Right forelimb (tissue), 1 donor: ENCODE results near the gene PABPN1L.

Experiments used
- DNase-seq: peaks from one replicate; pipeline ENCODE4 v3.0.0-alpha.2; 2018

PABPN1L gene

DNA sequence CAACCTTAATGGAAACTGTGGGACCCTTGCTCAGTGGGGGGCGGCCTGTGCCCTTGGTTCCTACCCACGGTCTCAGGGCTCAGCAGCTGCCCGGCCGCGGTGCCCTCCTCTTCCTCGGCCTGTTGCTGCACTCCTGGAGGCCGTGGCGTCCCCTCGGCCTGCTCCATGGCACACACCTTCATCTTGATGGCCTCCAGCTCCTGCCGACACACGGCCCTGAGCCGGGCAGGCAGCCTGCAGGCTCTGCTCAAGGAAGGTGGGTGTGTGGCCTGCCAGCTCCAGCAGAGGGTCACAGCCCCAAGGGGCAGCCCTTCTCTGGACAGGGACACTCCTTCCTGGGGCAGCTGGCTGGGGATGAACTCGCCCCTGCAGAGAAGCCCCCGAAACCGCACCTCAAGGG, 718 bp downstream of the PABPN1L start:
- no peak for DNase-seq

DNA sequence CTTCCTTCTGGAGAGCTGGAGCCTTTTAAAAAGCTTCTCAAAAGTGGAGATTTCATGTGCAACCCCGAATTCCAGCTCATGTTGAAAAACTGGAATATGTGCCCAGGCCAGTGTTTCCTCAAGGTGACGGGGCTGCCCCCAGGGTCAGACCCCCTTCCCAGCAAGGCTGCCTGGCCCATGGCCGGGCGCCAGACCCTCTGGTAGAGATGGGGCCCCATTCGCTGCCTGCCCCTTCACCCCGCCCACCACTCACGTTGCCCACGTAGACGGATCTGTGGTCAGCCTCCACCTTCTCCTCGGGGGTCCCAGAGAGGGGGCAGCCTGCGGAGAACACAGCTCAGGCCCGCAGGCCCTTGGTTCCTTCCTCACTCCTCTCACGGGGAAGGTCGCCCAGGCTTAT, 1.1 kb downstream of the PABPN1L start:
- no peak for DNase-seq

DNA sequence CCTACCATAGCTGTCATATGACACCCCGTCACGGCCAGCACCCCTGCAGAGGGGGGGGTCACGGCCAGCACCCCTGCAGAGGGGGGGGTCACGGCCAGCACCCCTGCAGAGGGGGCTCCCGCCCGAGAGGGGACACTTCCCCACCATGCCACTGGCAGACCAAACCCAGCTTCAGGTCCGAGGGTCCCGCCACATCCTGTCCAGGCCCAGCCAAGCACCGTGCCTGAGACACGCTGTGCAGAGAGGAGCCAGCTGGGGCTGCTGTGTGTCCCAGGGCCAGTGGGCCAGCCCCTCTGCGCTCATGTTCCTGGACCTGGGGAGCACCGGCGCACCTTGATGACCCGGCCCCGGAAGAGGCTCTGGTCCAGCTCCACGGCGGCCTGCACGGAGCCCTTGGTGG, 1.9 kb downstream of the PABPN1L start:
- no peak for DNase-seq

DNA sequence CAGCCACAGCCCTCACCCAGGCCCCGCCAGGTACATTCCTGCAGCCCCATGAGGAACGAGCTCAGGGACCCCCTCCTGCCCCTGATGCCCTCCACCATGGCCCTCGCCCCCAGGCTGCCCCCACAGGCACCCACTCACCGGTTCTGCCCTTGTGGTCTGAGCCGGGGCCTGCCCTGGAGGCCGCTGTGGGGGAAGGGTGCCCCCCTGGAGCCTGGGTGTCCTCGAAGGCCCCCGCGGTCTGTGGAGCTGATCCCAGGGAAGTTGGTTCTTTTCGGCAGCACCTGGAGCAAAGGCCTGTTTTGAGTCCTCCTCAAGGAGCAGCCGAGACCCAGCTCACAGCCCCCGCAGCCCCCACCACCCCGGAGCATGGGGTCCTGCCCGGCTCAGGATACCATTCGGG, 2.4 kb downstream of the PABPN1L start:
- DNase-seq, result no peak

DNA sequence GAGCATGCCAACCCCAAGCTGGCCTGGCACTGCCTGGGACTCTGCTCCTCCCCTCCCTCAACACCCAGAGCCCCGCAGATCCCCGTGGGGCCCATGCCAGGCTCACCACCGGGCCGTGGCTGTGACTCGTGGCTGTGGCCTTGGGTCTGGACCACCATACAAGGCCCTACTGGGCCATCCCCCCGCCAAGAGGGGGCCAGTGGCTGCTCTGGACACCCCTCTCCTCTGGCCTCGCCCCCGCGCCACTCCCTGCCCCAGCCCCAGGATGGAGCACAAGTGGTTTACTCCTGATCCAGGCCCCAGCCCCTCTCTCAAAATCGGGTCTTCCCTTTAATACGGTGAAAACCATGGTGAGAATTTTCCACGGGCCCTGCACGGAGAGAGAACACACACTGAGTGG, 3.0 kb downstream of the PABPN1L start:
- DNase-seq, result no peak

DNA sequence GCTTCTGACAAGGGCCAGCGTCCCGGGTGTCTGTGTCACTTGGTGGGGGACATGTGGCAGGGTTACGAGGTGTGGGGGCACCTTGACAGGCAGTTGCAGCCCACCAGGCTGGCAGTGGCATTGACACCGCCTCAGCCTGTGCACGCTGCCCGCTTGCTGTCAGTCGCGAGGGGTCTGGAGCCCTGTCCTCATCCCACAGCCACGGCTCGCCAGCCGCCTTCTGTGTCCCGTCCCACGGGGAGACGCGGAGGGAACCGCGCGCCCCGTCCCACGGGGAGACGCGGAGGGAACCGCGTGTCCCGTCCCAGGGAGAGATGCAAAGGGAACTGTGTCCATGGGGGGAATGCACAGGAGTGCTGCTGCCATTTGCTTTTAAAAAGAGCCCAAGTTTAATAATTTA, 3.5 kb downstream of the PABPN1L start:
- DNase-seq, result no peak

DNA sequence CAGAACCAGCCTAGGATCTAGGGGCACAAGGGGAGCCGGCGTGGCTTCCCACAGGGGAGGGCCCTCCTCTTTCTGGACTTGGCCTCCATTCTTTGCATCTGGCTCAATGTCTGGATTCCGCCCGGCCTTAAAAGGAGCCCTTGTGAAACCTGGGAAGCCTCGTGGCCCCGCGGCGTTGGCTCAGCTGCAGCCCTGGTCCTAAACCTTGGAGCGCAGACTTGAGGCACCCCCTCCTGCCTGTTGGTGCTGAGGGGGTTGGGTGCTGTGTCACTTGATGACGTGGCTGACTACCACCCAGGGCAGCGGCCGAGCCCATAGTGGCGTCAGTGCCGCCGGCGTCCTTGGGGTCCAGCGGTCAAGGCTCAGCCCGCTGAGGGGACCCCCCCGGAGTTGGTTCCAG, 5.1 kb downstream of the PABPN1L start:
- no peak for DNase-seq

DNA sequence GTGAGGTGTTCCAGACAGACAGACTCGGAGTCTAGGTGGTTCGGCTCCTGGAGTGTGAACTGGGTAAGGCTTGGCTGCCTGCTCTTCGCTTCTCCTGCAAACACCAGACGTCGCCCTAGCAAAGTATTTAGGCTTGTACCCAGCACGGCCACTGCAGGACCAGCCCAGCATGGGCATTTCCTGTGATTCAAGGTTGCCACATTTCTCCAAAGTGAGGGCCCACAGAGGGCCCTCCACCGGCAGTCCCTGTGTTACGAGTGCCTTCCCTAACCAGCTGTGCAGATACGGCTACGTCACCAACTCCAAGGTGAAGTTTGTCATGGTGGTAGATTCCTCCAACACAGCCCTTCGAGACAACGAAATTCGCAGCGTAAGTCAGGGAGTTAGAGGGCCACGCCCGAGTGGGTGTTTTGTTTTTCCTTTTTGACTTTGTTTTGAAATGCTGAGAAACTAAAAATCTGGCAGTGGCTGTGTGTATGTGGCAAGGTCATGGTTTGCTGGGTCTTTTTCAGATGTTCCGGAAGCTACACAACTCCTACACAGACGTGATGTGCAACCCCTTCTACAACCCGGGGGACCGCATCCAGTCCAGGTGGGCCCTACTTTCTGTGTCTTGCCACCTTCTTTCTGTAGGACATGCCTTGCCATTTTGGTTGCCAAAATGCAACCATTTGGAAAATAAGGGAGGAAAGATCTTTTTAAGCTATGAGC, 6.9 kb downstream of the PABPN1L start:
- no peak for DNase-seq

DNA sequence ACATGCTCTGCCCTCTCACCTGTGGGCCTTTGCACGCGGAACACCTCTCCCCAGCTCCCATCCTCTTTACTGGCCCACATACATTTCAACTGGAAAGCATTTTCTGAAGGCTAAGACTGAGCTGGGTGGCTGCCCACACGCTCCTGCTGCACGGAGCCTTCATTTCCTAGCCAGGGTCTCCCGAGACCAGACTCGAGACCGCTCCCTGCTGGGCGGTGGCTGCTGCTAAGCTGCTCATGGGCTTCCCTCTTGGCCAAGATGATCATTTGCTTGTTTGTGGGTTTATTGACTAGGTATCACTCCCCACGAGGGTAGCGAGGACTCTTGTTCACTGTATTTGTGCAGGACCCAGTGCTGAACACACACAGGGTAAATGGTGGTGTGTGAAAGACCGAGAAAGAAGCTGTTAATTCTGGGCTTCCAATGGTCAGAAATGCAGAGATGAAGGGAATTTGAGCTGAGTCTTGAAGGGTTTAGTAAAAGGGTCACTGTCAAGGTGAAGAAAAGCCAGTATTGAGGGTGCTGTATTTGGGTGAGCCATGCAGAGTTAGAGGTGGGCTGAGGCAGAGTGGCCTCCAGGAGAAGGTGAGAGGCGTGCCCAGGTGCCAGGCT, 8.6 kb downstream of the PABPN1L start:
- peak; percentile 72 for DNase-seq

DNA sequence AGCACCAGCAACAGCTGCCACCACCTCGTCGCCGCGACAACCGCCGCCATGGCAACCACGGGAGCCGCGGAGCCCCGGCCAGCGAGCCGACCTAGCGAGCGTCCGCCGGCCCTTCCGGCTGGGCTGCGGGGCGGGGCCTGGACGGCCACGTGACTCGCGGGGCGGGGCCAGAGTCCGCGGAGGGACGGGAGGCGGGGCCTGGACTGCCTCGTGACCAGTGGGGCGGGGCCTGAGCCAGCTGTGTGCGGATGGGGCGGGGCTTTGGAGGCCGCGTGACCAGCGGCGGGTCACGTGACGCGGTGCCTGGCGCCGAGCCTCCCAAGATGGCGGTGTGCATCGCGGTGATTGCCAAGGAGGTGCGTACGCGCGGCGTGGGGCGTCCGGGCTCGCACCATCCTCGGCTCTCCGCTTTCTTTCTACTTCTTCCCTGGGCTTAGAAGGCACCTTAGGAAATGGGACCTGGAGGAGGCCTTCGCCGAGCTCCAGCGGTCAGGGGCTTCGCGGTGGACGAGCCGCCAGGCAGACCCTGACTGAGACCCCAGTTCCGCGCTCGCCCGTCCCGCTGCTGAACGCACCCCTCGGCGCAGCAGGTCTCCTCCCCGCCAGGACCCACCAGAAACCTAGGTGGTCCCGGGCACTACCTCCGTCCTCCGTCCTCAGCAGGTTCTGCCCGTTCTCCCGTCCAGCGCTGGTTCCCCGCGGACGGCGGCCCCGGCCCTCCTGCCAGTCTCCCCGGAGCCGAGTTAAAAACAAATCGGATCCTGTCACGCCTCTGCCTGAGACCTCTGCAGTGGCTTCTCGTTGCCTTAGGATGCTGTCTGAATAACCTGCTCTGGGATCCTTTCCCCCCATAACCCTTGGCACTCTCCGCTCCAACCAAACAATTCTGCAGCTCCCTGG, 9.4 kb downstream of the PABPN1L start, which contains the start of the genes GALNS and TRAPPC2L:
TSS of gene GALNS (minus strand) at position 120 of the 900 bp plus-strand sequence. CDS start at position 50, 70 bp downstream.
TSS of gene TRAPPC2L (plus strand) at position 300 of the 900 bp plus-strand sequence. CDS start at position 324, 24 bp downstream.
- DNase-seq, result peak; percentile 99

DNA sequence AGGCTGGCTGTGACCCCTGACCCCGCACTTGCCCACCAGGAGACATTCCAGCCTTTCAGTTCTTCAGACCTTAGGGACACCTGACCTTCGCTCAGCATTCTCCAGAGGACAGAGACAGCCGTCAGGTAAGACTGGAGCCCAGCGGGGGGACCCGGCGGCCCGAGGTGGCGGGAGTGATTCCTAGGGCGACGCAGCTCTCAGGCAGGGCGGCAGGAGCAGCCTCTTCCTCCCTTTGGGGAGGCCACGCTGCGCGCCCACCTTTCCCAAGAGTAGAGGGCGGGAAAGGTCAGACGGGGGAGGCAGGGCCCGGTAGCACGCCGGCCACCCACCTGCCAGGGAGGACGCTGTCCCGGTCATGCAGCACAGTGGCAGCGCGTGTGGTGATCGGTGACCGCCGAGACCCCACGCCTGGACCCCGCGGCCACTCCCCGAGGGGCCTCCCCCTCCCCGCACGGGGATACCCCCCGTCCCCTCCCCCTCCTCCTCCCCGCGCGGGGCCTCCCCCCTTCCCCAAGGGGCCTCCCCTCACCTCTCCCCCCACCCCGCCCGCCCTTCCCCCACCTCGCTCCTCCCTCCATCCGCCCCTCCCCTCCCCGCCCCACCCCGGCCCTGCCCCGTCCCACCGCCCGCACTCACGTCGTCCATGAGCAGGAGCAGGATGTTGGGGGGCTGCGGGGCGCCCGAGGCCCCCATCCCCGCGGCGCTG, 10.2 kb downstream of the PABPN1L start:
- no peak for DNase-seq

DNA sequence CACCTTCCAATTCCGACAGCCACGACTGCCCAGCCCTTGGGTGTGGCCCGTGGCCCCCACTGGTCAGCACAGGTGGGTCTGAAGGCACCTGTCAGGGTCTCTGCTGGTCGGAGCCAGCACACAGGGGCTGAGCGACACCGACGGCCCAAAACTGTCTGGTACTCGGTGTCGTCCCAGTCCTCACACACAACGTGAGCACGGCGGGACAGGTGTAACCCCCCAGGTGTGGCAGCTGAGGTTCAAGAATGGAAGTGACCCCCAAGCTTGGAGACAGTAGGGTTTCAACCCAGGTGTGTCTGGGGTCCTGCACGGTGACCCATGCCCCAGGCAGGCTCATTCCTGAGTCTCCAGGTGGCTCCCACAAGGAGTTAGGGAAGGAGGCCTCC, 10.7 kb downstream of the PABPN1L start:
- no peak for DNase-seq

DNA sequence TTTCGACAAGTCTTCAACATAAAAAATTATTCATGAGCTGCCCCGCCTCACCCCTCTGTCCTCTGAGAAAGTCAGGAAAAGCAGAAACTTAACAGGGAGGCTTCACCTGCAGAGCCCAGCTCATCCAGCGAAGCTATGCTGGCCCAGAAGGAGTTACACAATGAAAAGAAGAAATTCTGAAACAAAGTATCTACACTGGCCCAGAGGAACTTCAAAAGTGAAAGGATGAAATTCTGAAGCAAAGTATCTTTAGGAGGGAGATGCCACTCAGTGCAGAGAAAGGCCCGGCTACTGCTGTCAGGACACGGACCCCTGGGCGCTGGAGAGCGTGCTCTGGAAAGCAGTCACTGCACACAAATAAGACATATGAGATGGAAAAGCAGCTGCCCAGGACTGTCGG, 11.3 kb downstream of the PABPN1L start:
- no peak for DNase-seq

DNA sequence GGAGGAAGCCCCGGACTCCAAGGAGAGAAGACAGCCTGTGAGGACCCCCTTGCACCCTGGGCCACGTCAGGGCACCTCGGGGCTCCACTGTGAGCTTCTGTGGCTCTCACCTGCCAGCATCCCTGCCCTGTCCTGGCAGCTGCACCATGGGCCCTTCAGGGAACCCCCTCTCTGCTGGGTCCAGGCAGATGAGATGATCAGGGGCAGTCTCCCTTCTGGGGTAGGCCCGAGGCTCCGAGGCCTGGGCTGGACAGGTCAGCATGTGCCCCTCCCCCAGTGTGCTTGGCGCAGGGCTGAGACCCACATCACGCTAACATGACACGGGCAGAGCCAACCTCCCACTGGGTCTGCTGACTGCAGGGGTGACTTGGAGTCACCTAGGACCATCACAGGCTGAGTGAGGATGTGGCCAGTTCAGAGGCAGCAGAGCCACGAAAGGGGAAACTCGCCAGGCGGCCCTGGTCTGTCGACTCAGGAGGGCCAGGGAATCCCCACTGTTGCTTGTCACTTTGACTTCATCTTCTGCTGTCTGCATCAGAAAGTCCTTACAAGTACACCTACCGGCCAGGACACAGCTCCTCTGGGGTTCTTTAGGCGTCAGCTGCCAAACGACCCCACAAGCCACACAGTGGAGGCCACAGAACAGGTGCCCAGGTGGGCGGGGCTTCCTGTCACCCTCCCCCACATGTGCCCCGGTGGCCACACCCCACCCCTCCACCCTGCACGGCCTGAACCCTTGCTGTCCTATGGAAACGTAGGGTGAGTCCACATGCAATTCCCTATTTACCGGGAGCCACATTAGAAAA, 12.0 kb downstream of the PABPN1L start:
- no peak for DNase-seq

DNA sequence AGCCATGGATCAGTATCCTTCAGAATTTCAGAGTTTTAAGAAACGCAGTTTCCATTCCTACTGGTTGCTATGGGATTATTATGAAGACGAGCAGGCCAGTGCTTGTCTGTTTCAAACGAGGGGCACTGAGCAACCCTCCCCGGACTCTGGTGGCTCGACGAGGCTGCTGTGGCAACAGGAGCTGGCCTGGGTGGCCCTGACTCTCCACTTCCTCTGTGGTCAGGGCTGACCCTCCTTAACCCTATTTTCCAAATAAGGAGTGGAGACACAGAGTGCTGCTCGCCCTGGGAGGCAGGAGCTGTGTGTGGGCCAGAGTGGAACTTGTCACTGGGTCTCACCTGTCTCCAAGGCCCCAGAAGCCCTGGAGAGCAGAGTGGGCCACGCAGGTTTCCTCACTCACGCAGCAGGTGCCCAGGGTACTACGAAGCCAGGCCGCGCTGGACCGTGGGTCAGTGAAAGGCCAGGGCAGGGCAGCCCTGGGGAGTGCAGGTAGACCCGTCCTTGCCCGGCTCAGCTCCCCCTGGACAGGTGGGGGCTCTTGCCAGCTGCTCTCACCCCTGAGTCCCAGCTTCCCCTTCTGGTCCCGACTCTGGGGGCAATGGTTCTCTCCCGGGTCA, 13.0 kb downstream of the PABPN1L start:
- no peak for DNase-seq

DNA sequence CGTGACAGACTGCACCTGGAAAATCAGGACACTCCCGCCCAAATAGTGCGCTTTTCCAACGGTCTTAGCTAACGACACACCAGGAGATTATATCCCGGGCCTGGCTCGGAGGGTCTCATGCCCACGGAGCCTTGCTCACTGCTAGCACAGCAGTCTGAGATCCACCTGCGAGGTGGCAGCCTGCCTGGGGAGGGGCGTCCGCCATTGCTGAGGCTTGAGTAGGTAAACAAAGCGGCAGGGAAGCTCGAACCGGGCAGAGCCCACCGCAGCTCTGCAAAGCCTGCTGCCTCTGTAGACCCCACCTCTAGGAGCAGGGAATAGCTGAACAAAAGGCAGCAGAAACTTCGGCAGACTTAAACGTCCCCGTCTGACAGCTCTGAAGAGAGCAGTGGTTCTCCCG, 14.8 kb downstream of the PABPN1L start:
- no peak for DNase-seq

DNA sequence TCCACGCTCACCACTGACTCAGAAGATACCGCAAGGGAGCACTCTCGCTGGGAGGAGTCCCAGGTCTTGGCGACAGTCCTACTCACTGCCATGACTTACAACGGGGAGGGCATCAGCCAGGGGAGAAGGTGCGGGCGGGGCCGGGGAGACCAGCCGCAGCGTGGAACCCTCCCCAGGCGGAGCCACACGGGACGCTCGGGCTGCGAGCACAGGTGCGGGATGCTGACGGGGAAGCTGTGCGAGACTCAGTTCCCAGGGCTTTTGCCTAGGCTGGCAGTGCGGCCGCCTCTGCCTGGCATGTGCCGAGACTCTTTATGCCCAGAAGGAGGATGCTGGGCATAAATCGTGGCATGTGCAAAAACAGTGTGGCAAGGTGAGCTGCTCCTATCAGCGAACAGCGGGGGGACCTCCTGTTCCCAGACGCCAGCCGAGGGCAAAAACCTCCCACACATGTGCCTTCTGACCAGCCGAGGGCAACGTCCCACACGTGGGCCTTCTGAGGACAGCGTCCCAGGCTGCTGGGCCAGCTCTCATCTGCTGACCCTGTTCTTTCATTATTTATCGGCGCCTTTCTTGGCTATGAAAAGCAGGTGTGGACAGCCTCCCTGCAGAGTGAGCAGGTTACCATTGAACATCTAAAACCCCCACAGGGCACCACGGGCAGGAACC, 15.8 kb downstream of the PABPN1L start:
- DNase-seq, result no peak

DNA sequence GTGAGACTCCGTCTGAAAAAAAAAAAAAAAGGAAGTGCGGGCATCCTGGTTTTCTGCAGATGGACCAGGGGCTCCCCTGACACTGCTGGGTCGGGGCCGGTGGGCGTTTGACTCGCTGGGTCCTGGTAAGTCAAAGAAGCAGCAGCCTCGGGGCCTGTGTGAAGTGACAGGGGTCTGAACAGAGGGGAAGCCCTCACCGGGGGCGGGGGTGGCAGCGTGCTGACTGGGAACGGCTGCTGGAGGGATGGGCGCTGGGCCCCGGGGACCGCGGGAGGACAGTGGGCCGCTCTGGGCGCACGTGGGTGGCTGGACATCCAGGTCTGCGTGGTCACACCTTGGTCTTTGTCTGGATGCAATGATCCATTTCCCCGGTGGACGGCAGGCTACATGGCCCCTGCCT, 17.9 kb downstream of the PABPN1L start:
- no peak for DNase-seq

DNA sequence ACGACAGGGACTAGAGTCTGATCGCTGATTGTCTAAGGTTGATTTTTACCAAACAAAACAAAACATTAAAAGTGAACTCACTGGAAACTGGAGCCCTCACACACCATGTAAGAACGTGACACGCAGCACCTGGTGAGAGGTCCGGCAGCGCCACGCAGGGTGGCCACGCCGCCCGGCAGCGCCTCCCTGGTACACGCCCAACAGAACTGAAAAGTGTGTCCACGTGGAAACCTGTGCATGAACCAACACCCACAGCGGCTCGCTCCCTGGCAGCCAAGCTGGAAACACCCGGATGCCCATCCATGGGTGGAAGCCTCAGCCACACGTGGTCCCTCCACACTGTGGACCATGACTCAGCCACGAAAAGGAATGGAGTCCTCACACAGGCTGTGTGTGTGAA, 18.8 kb downstream of the PABPN1L start:
- no peak for DNase-seq

DNA sequence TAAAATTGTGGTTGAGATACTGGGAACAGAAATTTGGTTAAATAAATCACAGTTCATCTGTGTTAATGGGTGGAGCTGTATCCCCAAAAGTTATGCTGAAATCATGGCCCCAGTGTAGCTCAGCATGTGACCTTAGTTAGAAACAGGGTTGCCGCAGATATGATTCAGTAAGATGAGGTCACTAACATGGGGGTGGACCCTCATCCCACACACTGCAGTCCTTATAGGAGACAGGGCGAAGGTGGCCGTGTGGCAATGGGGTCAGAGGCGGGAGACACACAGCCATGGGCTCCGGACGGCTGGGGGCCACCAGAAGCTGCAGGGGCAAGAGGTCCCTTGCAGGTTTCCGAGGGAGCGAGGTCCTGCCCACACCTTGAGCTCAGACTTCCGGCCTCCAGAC, 20.4 kb downstream of the PABPN1L start:
- DNase-seq, result no peak

DNA sequence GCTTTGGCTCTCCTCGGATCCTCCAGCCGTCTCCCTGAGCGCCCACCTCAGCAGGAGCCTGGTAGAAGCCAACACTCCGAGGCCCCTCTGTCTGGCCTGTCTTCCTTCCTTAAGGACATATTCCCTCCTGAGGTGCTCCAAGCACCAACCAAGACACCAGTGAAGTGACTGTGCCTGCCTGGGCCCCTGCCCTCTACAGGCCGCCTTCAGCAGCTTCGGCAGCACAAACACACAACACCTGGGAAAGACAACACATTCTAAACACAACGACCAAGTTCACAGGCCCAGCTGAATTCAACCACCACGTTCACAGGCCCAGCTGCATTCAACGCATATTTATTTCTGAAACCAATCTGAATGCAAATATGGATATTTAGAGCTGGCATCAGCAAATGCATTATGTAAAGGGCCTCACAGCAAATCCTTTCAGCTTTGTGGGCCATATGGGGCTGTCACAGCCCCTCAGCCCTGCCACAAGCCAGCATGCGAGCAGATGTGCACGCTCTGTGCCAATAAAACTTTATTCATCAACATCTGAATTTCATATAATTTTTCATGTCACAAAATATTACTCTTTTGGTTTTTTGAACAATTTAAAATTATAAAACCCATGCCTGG, 21.9 kb downstream of the PABPN1L start:
- DNase-seq, result no peak
